ENCODE measurements around the gene CEP63.

The CEP63 gene

GRCh38 chr3:134608023-134608770, 122.3 kb downstream of the CEP63 start:
- TF ChIP-seq POLR2A (IDR thresholded peaks at IDR 0.05; ENCODE audit: extremely low read depth, insufficient read length): no peak
- TF ChIP-seq MYC (IDR thresholded peaks at IDR 0.05; ENCODE audit: low read depth, low read length): no peak
- TF ChIP-seq CTCF (IDR thresholded peaks at IDR 0.05; ENCODE audit: low read depth, low read length): no peak
- no peak for TF ChIP-seq MAX (IDR thresholded peaks at IDR 0.05; ENCODE audit: low read depth, low read length)
- no peak overlapping the region for H3K4me3 ChIP-seq (ENCODE audit: low read depth, low read length)
- no peak for DNase-seq (ENCODE audit: low read depth)

GRCh38 chr3:134608771-134609435, 123.0 kb downstream of the CEP63 start:
- TF ChIP-seq POLR2A (IDR thresholded peaks at IDR 0.05; ENCODE audit: extremely low read depth, insufficient read length): no peak
- no peak for TF ChIP-seq MYC (IDR thresholded peaks at IDR 0.05; ENCODE audit: low read depth, low read length)
- TF ChIP-seq CTCF (IDR thresholded peaks at IDR 0.05; ENCODE audit: low read depth, low read length): no peak
- TF ChIP-seq MAX (IDR thresholded peaks at IDR 0.05; ENCODE audit: low read depth, low read length): no peak
- no peak overlapping the region for H3K4me3 ChIP-seq (ENCODE audit: low read depth, low read length)
- no peak for DNase-seq (ENCODE audit: low read depth)

- no peak for DNase-seq (ENCODE audit: low read depth)
- no peak overlapping the region for H3K4me3 ChIP-seq (ENCODE audit: low read depth, low read length)
- TF ChIP-seq MAX (IDR thresholded peaks at IDR 0.05; ENCODE audit: low read depth, low read length) (no peak), MYC (IDR thresholded peaks at IDR 0.05; ENCODE audit: low read depth, low read length) (no peak)
Measured at GRCh38 chr3:134609821-134610431, 124.1 kb downstream of the CEP63 start.

- no peak for DNase-seq (ENCODE audit: low read depth)
- TF ChIP-seq MAX (IDR thresholded peaks at IDR 0.05; ENCODE audit: low read depth, low read length) (no peak), MYC (IDR thresholded peaks at IDR 0.05; ENCODE audit: low read depth, low read length) (no peak), POLR2A (IDR thresholded peaks at IDR 0.05; ENCODE audit: extremely low read depth, insufficient read length) (no peak), CTCF (IDR thresholded peaks at IDR 0.05; ENCODE audit: low read depth, low read length) (no peak)
- H3K4me3 ChIP-seq (ENCODE audit: low read depth, low read length): no peak overlapping the region
Measured at GRCh38 chr3:134610432-134611385, 124.9 kb downstream of the CEP63 start.

GRCh38 chr3:134611516-134611915, 125.7 kb downstream of the CEP63 start:
- no peak for DNase-seq (ENCODE audit: low read depth)
- no peak for TF ChIP-seq POLR2A (IDR thresholded peaks at IDR 0.05; ENCODE audit: extremely low read depth, insufficient read length)
- TF ChIP-seq CTCF (IDR thresholded peaks at IDR 0.05; ENCODE audit: low read depth, low read length): no peak
- TF ChIP-seq MAX (IDR thresholded peaks at IDR 0.05; ENCODE audit: low read depth, low read length): no peak
- no peak for TF ChIP-seq MYC (IDR thresholded peaks at IDR 0.05; ENCODE audit: low read depth, low read length)
- no peak overlapping the region for H3K4me3 ChIP-seq (ENCODE audit: low read depth, low read length)

All from NB4 (cell line).